ENCODE data around the gene GSN. TPM values are rescaled to one million over a fixed set of nuclear protein-coding genes. Genes with fewer than 3 reads are reported as not detected.

The GSN gene
- total and polyA plus RNA-seq, 9 of the 15 experiments (the other 6 are each of a cell fraction or from before 2014, with no cell fraction given): 0.39 to 16.6 (median 8.2) TPM

DNA sequence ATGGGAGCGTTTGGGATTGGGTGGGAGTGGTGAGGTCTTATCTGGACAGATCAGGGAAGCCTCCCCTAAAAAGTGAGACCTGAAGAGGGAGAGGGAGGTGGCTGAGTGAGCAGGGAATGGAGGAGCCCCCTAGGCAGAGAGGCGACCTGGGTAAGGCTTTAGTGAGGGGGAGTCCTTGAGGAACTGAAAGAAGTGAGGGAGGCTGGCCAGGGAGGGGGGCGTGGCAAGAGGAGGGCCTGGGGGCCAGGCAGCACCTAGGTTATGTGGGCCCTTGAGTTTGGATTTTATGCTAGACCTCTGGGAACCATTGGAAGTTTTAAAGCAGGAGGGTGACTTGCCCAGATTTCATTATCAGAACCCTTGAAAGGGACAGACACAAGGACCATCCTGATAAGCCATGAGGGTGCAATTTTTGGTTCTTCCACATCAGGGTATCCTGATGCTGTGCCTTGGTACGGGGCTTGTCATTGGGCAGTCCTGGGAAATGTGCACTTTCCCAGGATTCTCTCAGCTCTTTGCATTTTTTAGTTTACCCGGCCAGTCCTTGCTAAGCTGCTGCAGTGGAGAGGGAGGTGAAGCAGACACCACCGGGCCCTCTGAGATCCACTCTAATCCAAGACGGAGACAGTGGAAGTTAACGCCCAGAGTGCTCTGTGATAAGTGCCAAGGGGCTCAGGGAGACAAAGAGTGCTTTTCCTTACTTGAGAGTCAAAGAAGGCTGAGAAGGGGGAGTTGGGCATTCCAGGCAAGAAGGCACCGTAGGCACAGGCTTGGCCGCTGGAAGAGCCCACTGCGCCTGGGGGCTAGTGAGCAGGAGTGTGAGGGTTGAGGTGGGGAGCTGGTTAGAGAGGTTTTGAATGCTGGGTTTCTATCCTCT is 16.1 kb downstream of the GSN start (continued):
- no peak for TF ChIP-seq CBX8 (IDR thresholded peaks at IDR 0.05; ENCODE audit: borderline replicate concordance, extremely low read depth, low read depth, low read length, poor library complexity, severe bottlenecking)
- TF ChIP-seq SMARCA4 (IDR thresholded peaks at IDR 0.05): peak; percentile 62; the same call in 1 of the 2 replicates
- TF ChIP-seq HNRNPH1 (optimal IDR thresholded peaks at IDR 0.05; ENCODE audit: low read depth, low read length): no peak
- no peak for TF ChIP-seq SP1 (CRISPR knock-in tag; IDR thresholded peaks at IDR 0.05)
- TF ChIP-seq KLF16 (IDR thresholded peaks at IDR 0.05): no peak
- no peak for TF ChIP-seq NUFIP1 (IDR thresholded peaks at IDR 0.05; ENCODE audit: partially characterized antibody)
- no peak for TF ChIP-seq ZFPM2 (CRISPR knock-in tag; IDR thresholded peaks at IDR 0.05)
- no peak for TF ChIP-seq ATF7 (IDR thresholded peaks at IDR 0.05)
- TF ChIP-seq, protein P1, sequence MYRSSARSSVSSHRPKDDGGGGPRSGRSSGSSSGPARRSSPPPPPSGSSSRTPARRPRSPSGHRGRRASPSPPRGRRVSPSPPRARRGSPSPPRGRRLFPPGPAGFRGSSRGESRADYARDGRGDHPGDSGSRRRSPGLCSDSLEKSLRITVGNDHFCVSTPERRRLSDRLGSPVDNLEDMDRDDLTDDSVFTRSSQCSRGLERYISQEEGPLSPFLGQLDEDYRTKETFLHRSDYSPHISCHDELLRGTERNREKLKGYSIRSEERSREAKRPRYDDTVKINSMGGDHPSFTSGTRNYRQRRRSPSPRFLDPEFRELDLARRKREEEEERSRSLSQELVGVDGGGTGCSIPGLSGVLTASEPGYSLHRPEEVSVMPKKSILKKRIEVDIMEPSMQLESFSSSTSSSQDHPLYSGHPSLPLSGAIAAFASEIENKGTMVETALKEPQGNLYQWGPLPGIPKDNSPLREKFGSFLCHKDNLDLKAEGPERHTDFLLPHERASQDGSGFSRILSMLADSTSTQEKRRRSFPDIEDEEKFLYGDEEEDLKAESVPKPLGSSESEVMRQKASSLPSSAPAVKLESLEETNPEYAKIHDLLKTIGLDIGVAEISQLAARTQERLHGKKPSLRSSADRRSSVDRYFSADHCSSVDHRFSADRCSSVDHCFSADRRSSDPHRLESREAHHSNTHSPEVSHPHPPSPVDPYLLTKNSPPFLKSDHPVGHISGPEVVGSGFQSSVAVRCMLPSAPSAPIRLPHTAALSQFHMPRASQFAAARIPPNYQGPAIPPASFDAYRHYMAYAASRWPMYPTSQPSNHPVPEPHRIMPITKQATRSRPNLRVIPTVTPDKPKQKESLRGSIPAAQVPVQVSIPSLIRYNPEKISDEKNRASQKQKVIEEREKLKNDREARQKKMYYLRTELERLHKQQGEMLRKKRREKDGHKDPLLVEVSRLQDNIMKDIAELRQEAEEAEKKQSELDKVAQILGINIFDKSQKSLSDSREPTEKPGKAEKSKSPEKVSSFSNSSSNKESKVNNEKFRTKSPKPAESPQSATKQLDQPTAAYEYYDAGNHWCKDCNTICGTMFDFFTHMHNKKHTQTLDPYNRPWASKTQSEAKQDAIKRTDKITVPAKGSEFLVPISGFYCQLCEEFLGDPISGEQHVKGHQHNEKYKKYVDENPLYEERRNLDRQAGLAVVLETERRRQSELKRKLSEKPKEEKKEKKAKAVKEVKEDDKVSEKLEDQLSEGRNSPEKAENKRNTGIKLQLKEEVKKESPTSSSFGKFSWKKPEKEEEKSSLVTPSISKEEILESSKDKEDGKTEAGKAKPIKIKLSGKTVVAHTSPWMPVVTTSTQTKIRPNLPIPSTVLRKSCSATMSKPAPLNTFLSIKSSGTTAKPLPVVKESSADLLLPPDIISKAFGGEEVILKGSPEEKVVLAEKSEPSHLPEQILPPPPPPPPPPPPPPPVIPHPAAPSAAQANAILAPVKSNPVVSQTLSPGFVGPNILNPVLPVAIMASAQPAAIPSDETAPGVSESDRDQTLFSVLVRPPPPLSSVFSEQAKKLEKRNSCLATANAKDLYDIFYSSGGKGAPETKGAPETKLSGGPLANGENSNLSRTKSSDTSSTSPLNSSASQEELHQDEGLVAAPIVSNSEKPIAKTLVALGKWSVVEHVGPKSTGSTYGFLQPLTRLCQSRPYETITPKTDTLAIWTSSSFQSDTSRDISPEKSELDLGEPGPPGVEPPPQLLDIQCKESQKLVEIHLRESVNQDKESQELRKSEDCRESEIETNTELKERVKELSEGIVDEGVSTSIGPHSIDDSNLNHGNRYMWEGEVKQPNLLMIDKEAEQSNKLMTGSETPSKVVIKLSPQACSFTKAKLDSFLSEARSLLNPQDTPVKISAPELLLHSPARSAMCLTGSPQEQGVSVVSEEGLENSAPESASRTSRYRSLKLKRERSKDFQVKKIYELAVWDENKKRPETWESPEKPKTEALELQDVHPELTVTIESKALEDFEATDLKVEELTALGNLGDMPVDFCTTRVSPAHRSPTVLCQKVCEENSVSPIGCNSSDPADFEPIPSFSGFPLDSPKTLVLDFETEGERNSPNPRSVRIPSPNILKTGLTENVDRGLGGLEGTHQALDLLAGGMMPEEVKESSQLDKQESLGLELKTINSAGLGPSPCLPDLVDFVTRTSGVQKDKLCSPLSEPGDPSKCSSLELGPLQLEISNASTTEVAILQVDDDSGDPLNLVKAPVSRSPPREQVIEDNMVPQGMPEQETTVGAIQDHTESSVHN (IDR thresholded peaks at IDR 0.05; ENCODE audit: borderline replicate concordance in 1 of 2, low read depth in 1 of 2): no peak
- TF ChIP-seq C11orf30 (IDR thresholded peaks at IDR 0.05; ENCODE audit: low read depth): peak; percentile 44
- TF ChIP-seq ZNF23 (CRISPR knock-in tag; IDR thresholded peaks at IDR 0.05): no peak
- TF ChIP-seq ZNF212 (CRISPR knock-in tag; IDR thresholded peaks at IDR 0.05): no peak
- TF ChIP-seq TCF3 (CRISPR knock-in tag; IDR thresholded peaks at IDR 0.05): peak; percentile 61
- TF ChIP-seq RBM17 (IDR thresholded peaks at IDR 0.05; ENCODE audit: borderline replicate concordance, low read depth, low read length): no peak
- TF ChIP-seq SUPT5H (IDR thresholded peaks at IDR 0.05): no peak
- no peak for TF ChIP-seq MTF1 (CRISPR knock-in tag; IDR thresholded peaks at IDR 0.05; ENCODE audit: borderline replicate concordance)
- TF ChIP-seq, protein P2, sequence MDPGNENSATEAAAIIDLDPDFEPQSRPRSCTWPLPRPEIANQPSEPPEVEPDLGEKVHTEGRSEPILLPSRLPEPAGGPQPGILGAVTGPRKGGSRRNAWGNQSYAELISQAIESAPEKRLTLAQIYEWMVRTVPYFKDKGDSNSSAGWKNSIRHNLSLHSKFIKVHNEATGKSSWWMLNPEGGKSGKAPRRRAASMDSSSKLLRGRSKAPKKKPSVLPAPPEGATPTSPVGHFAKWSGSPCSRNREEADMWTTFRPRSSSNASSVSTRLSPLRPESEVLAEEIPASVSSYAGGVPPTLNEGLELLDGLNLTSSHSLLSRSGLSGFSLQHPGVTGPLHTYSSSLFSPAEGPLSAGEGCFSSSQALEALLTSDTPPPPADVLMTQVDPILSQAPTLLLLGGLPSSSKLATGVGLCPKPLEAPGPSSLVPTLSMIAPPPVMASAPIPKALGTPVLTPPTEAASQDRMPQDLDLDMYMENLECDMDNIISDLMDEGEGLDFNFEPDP (CRISPR knock-in tag; IDR thresholded peaks at IDR 0.05): no peak
- no peak for TF ChIP-seq BRF1 (IDR thresholded peaks at IDR 0.05; ENCODE audit: borderline replicate concordance, extremely low read depth, insufficient read length)
- TF ChIP-seq BHLHE40 (IDR thresholded peaks at IDR 0.05; ENCODE audit: low read length): 0 out of 2 replicates have a peak, but pooled peaks have one; percentile 5

All from K562 (cell line).